Lung (tissue), 12 donors: ENCODE measurements around the gene TRAF2. TPM values are rescaled to one million over a fixed set of nuclear protein-coding genes. Genes with fewer than 3 reads are reported as not detected.
A peak's percentile ranks its signal among the peaks of the same experiment; 100 is the strongest.

Experiments used
- ATAC-seq: fragments of 200-7000 bp; cut with Tn5 transposase; one replicate; pipeline ENCODE4 v1.9.1; 2020; ENCODE audit warnings: moderate number of reproducible peaks; ENCODE audit not compliant: insufficient read depth, low FRiP score
- DNase-seq, 3 donors: peaks; one replicate each; pipeline ENCODE4 v3.0.0-alpha.2; 2013 to 2017
- H3K27ac ChIP-seq, 2 donors: one replicate each; pipeline ENCODE4 v1.5.1; 2013; ENCODE audit warnings: mild to moderate bottlenecking in 2 of 2, moderate library complexity in 2 of 2, control low read depth in 1 of 2, inconsistent platforms in 1 of 2, low read depth in 1 of 2, low read length in 1 of 2
- H3K27me3 ChIP-seq, 3 donors: one replicate each; pipeline ENCODE4 v1.5.1; 2013; ENCODE audit warnings: low read length in 2 of 3; ENCODE audit not compliant: control insufficient read depth in 3 of 3, insufficient read depth in 3 of 3
- H3K36me3 ChIP-seq, 4 donors: one replicate each; pipeline ENCODE4 v1.5.1; 2013; ENCODE audit warnings: low read length in 4 of 4, mild to moderate bottlenecking in 1 of 4, moderate library complexity in 1 of 4; ENCODE audit not compliant: control insufficient read depth in 4 of 4, insufficient read depth in 4 of 4
- H3K4me1 ChIP-seq, 5 donors: one replicate each; pipeline ENCODE4 v1.5.1; 2013; ENCODE audit warnings: low read length in 5 of 5, mild to moderate bottlenecking in 2 of 5, moderate library complexity in 1 of 5; ENCODE audit not compliant: control insufficient read depth in 5 of 5, insufficient read depth in 5 of 5
- H3K4me3 ChIP-seq: one replicate; pipeline ENCODE4 v1.5.1; 2013; ENCODE audit warnings: mild to moderate bottlenecking, control low read depth, moderate library complexity
- H3K9ac ChIP-seq, 2 donors: one replicate each; pipeline ENCODE4 v1.5.1; 2013; ENCODE audit warnings: low read length in 2 of 2, control low read depth in 1 of 2; ENCODE audit not compliant: insufficient read depth in 1 of 2
- H3K9me3 ChIP-seq, 4 donors: one replicate each; pipeline ENCODE4 v1.5.1; 2013; ENCODE audit warnings: low read length in 3 of 4, mild to moderate bottlenecking in 1 of 4, moderate library complexity in 1 of 4; ENCODE audit not compliant: control insufficient read depth in 4 of 4, insufficient read depth in 3 of 4
- WGBS, 2 donors: extraction: QIAGEN DNeasy Blood & Tissue Kit; methylation state at CpG; one replicate each; pipeline ENCODE4 v1.1.7; 2013; 5-methylcytosine and 5-hydroxymethylcytosine counted together
- polyA plus RNA-seq, 2 donors: library from polyadenylated mRNA; stranded (reverse); fragments of 200-250 nt; gene quantifications; one replicate each; pipeline ENCODE4 v1.2.1, GENCODE V29; 2013
- total RNA-seq, 2 donors: library from RNA; depleted of rRNA in 1 of 2; stranded (reverse); fragments of >200 nt in 1 of 2; gene quantifications; one replicate each; pipeline ENCODE4 v1.2.1, GENCODE V29; 2014 to 2021
- TF ChIP-seq, protein P1 (sequence below): IDR thresholded peaks from 2 replicates; pipeline ENCODE4 v1.5.1; 2012; ENCODE audit warnings: mild to moderate bottlenecking; ENCODE audit errors: control extremely low read depth, extremely low read depth
- donor health status: control.
- donor health status: control.
- donor health status: Bipolar disorder and iron deficiency.
- donor health status: healthy.
- donor health status: DM: yes; HTN: yes; CAD: no.

The TRAF2 gene
- total and polyA plus RNA-seq, 4 donors: 11.3 to 19.1 (median 15.2) TPM

DNA sequence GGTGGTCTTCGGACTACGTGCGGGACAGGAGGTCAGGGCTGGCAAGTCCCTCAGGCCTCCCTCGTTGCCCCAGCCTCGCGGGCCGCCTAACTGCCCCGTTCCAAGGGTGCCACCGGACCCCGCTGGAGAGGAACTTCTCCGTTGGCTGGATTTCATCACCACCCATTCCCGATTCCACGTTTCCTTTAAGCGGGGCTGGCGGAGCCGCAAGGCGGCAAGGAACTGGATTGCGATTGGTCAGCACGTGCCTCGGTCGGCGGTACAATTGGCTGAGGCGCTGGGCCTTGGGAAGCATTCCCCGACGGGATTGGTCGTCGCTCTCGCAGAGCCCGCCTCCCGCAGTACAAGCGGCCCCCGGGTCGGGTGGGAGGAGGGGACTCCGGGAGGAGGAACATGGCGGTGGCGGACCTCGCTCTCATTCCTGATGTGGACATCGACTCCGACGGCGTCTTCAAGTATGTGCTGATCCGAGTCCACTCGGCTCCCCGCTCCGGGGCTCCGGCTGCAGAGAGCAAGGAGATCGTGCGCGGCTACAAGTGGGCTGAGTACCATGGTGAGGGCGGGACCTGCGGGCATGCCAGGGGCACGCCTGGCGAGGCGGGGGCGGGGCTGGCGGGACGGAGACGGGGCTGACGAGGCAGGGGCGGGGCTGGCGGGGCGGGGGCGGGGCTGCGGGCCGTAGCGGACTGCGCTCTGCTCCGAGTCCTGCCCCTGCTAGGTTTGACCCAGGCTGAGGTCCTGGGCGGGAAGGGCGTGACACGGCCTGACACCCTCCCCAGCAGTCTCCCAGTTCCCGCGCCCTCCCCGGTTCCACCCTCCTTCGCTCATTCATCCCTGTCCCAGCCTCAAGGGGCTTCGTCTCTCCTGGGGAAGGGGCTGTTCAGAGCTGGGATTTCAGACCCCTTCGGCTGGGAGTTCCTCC is 37.0 kb upstream of the TRAF2 start, which contains the start of gene PHPT1:
Gene PHPT1, plus strand, starts transcription at position 372 of the 922 bp plus-strand sequence. Its CDS starts 22 bp downstream, at position 394.
- H3K9ac ChIP-seq: peak within 1 kb of the TSS; percentile 37 to 61
- TF ChIP-seq, protein P1, sequence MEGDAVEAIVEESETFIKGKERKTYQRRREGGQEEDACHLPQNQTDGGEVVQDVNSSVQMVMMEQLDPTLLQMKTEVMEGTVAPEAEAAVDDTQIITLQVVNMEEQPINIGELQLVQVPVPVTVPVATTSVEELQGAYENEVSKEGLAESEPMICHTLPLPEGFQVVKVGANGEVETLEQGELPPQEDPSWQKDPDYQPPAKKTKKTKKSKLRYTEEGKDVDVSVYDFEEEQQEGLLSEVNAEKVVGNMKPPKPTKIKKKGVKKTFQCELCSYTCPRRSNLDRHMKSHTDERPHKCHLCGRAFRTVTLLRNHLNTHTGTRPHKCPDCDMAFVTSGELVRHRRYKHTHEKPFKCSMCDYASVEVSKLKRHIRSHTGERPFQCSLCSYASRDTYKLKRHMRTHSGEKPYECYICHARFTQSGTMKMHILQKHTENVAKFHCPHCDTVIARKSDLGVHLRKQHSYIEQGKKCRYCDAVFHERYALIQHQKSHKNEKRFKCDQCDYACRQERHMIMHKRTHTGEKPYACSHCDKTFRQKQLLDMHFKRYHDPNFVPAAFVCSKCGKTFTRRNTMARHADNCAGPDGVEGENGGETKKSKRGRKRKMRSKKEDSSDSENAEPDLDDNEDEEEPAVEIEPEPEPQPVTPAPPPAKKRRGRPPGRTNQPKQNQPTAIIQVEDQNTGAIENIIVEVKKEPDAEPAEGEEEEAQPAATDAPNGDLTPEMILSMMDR: no peak
- peak within 1 kb of the TSS; percentile 77 for H3K4me3 ChIP-seq
- peaks cover 0 to 16% (median 8%) of the 10 kb centered on the region in 3 donors for H3K27me3 ChIP-seq
- peaks cover 0 to 3% (median 0%) of the 10 kb centered on the region in 4 donors for H3K9me3 ChIP-seq
- H3K4me1 ChIP-seq: peaks cover 0 to 23% (median 9%) of the 10 kb centered on the region in 5 donors
- peak within 1 kb of the TSS; percentile 86 to 88 for H3K27ac ChIP-seq
- H3K36me3 ChIP-seq: peaks cover 0 to 6% (median 2%) of the 10 kb centered on the region in 4 donors
- 0 to 1% methylated on average over 62 to 77 of the region's 77 CpGs for WGBS, 2 donors
- ATAC-seq (peak; percentile 91), DNase-seq (peak; percentile 99 to 100 (median 99))

DNA sequence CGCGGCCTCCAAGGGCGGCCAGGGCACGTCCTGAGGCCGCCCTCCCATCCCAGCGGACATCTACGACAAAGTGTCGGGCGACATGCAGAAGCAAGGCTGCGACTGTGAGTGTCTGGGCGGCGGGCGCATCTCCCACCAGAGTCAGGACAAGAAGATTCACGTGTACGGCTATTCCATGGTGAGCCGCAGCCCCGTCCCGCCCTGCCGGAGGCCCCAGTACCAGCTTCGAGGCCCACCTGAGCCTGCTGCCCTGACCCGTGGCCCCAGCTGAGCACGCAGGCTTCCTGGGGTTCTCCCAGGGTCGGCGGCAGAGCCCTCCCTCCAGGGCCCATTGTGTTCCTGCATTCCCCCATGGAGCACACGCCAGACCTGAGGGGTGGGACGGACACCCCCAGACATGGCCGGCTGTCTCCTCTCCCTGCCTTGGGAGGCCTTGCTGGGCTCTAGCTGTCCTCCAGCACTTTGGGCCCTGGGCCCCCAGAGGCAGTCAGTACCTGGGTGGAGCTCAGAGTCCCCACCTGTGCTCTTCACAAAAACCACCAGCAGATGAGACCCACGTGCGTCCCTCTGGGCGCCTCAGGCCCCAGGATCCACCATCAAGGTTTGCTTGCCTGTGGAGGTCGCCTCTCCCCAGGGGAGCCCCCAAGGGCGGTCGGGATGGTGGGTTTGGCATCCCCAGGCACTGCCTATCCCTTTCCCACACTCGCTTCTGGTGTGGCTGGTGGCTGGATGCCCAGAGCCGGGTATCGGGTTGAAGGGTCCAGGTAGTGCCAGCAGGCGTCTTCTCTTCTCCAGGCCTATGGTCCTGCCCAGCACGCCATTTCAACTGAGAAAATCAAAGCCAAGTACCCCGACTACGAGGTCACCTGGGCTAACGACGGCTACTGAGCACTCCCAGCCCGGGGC is 36.1 kb upstream of the TRAF2 start:
- Histone ChIP-seq H3K9ac (peak overlapping the region; percentile 37 to 45), H3K36me3 (peaks cover 0 to 9% (median 2%) of the 10 kb centered on the region in 4 donors), H3K27me3 (peaks cover 0 to 14% (median 8%) of the 10 kb centered on the region in 3 donors), H3K27ac (peak overlapping the region; percentile 63 to 68), H3K4me1 (peaks cover 0 to 23% (median 9%) of the 10 kb centered on the region in 5 donors), H3K9me3 (peaks cover 0 to 2% (median 0%) of the 10 kb centered on the region in 4 donors), H3K4me3 (peak overlapping the region; percentile 54)
- no peak for ATAC-seq
- TF ChIP-seq, protein P1: no peak
- no peak for DNase-seq
- 53 to 67% methylated on average over 41 to 43 of the region's 43 CpGs for WGBS, 2 donors

DNA sequence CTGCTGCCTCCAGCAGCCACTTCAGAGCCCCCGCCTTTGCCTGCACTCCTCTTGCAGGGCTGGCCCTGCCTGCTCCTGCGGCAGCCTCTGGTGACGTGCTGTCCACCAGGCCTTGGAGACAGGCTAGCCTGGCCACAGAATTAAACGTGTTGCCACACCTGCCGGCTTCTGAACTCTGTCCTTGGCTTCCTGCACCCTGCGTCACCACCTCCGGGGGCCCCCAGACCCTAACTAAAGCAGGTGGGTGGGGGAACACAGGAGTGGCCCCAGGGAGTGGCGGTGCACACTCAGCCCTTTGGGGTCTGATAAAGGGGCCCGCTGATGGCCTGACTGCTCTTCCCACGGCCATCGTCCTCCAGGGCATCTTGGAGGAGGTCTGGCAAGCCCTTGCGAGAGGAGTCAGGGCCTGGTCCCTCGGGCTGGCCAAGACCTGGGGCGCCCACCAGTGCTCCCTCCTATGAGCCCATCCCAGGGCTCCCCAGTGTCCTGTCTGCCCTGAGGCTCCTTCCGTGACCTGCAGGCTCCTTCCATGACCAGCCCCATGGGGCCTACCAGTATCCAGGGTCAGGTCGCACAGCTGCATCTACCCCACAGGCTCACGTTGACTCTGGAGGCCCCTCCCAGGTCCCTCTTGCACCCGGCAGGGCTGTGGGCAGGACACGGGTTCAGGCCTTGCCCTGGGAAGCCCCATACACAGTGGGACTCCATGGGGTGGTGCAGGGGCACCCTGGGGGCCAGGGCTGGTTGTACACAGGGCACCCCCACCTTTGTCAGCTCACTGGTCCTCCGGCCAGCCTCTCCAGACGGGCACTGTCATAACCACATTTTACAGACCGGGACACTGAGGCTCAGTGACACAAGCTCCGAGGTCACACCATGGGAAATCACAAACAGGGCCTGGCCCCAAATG is 35.2 kb upstream of the TRAF2 start:
- TF ChIP-seq, protein P1: no peak
- peak in 1 of 3 donors; percentile 11 for DNase-seq

More for the DNA sequence above, 35.2 kb upstream of the TRAF2 start:
- H3K27me3 ChIP-seq: peaks cover 0 to 9% (median 4%) of the 10 kb centered on the region in 3 donors
- H3K27ac ChIP-seq: no peak overlapping the region
- peaks cover 0 to 23% (median 9%) of the 10 kb centered on the region in 5 donors for H3K4me1 ChIP-seq
- H3K4me3 ChIP-seq: no peak overlapping the region
- peaks cover 0 to 2% (median 0%) of the 10 kb centered on the region in 4 donors for H3K9me3 ChIP-seq
- 88 to 93% methylated on average over 23 of the region's 23 CpGs for WGBS, 2 donors
- no peak for ATAC-seq
- peaks cover 0 to 9% (median 2%) of the 10 kb centered on the region in 4 donors for H3K36me3 ChIP-seq
- no peak overlapping the region for H3K9ac ChIP-seq
